H9 (cell line): ENCODE measurements around the gene GDPD2. TPM values are rescaled to one million over a fixed set of nuclear protein-coding genes. Genes with fewer than 3 reads are reported as not detected.

Source experiments
- DNase-seq: peaks from one replicate; pipeline ENCODE4 v3.0.0-alpha.2; 2017
- H2AFZ ChIP-seq: one replicate; pipeline ENCODE4 v1.6.1; 2013; ENCODE audit warnings: mild to moderate bottlenecking, low read length, control low read depth, moderate library complexity
- H2AK5ac ChIP-seq: 2 replicates; pipeline ENCODE4 v1.6.1; 2013; ENCODE audit warnings: low read length, control low read depth, mixed read lengths; ENCODE audit not compliant: insufficient read length
- H2BK120ac ChIP-seq: one replicate; pipeline ENCODE4 v1.6.1; 2013; ENCODE audit warnings: low read depth, mild to moderate bottlenecking, low read length, control low read depth, inconsistent platforms; ENCODE audit not compliant: poor library complexity, severe bottlenecking
- H2BK12ac ChIP-seq: 2 replicates; pipeline ENCODE4 v1.6.1; 2013; ENCODE audit warnings: low read length, control low read depth, mixed read lengths, low read depth; ENCODE audit not compliant: insufficient read length
- H2BK15ac ChIP-seq: 2 replicates; pipeline ENCODE4 v1.6.1; 2013; ENCODE audit warnings: low read depth, low read length, control low read depth
- H2BK20ac ChIP-seq: one replicate; pipeline ENCODE4 v1.6.1; 2013; ENCODE audit warnings: low read depth, mild to moderate bottlenecking, low read length, control low read depth, inconsistent platforms; ENCODE audit not compliant: poor library complexity, severe bottlenecking
- H2BK5ac ChIP-seq: 2 replicates; pipeline ENCODE4 v1.6.1; 2013; ENCODE audit warnings: low read length, control low read depth, mixed read lengths; ENCODE audit not compliant: insufficient read length
- H3K14ac ChIP-seq: 2 replicates; pipeline ENCODE4 v1.6.1; 2013; ENCODE audit warnings: low read length, control low read depth; ENCODE audit not compliant: insufficient read depth
- H3K18ac ChIP-seq: 2 replicates; pipeline ENCODE4 v1.6.1; 2013; ENCODE audit warnings: low read depth, mild to moderate bottlenecking, mixed read lengths, low read length, control low read depth; ENCODE audit not compliant: insufficient read length
- H3K23ac ChIP-seq: 2 replicates; pipeline ENCODE4 v1.6.1; 2013; ENCODE audit warnings: low read length, control low read depth, mixed read lengths, low read depth; ENCODE audit not compliant: insufficient read length
- H3K23me2 ChIP-seq: 2 replicates; pipeline ENCODE4 v1.6.1; 2013; ENCODE audit warnings: low read depth, mild to moderate bottlenecking, mixed read lengths, low read length, control low read depth; ENCODE audit not compliant: insufficient read length, poor library complexity, severe bottlenecking
- H3K27ac ChIP-seq: 2 replicates; pipeline ENCODE4 v1.5.1; 2013; ENCODE audit warnings: low read length, control low read depth, mixed read lengths, low read depth; ENCODE audit not compliant: insufficient read length
- H3K27me3 ChIP-seq: 2 replicates; pipeline ENCODE4 v1.6.1; 2013; ENCODE audit warnings: low read length, control low read depth, inconsistent platforms; ENCODE audit not compliant: insufficient read depth
- H3K4ac ChIP-seq: 2 replicates; pipeline ENCODE4 v1.6.1; 2013; ENCODE audit warnings: low read depth, mild to moderate bottlenecking, control low read depth, inconsistent platforms, low read length, moderate library complexity
- H3K4me1 ChIP-seq: 2 replicates; pipeline ENCODE4 v1.6.1; 2013; ENCODE audit warnings: low read length, control low read depth, inconsistent platforms; ENCODE audit not compliant: insufficient read depth
- H3K4me2 ChIP-seq: 2 replicates; pipeline ENCODE4 v1.6.1; 2013; ENCODE audit warnings: low read length, control low read depth, mixed read lengths; ENCODE audit not compliant: insufficient read length, insufficient read depth
- H3K56ac ChIP-seq: 2 replicates; pipeline ENCODE4 v1.6.1; 2013; ENCODE audit warnings: low read depth, mild to moderate bottlenecking, mixed read lengths, low read length, control low read depth; ENCODE audit not compliant: insufficient read length
- H3K79me1 ChIP-seq: 2 replicates; pipeline ENCODE4 v1.6.1; 2013; ENCODE audit warnings: low read depth, mild to moderate bottlenecking, moderate library complexity, low read length, control low read depth, inconsistent platforms; ENCODE audit not compliant: insufficient read depth, poor library complexity, severe bottlenecking
- H3K79me2 ChIP-seq: 2 replicates; pipeline ENCODE4 v1.6.1; 2013; ENCODE audit warnings: low read length, control low read depth, inconsistent platforms; ENCODE audit not compliant: insufficient read depth
- H3K9ac ChIP-seq: 2 replicates; pipeline ENCODE4 v1.6.1; 2013; ENCODE audit warnings: low read length, control low read depth, mixed read lengths; ENCODE audit not compliant: insufficient read length; ENCODE audit errors: extremely low read depth
- H3K9me3 ChIP-seq: one replicate; pipeline ENCODE4 v1.6.1; 2013; ENCODE audit warnings: low read depth, low read length, inconsistent platforms; ENCODE audit not compliant: control insufficient read depth
- H3T11ph ChIP-seq: one replicate; pipeline ENCODE4 v1.6.1; 2013; ENCODE audit warnings: mild to moderate bottlenecking, low read length, control low read depth, inconsistent platforms
- H4K20me1 ChIP-seq: one replicate; pipeline ENCODE4 v1.6.1; 2013; ENCODE audit not compliant: control insufficient read depth, insufficient read length, insufficient read depth
- H4K5ac ChIP-seq: 2 replicates; pipeline ENCODE4 v1.6.1; 2013; ENCODE audit warnings: low read depth, mild to moderate bottlenecking, mixed read lengths, low read length, control low read depth; ENCODE audit not compliant: insufficient read length
- H4K8ac ChIP-seq: replicated peaks from 2 replicates; pipeline ENCODE4 v1.6.1; 2013; ENCODE audit warnings: low read length, control low read depth, mixed read lengths, low read depth; ENCODE audit not compliant: insufficient read length
- H4K91ac ChIP-seq: 2 replicates; pipeline ENCODE4 v1.6.1; 2013; ENCODE audit warnings: low read depth, mild to moderate bottlenecking, moderate library complexity, mixed read lengths, low read length, control low read depth; ENCODE audit not compliant: insufficient read length
- H3K27ac Mint-ChIP-seq, 3 experiments: 2 replicates in 2 of 3; 3 replicates in 1 of 3; pipeline ENCODE4 v1.8.0; 2020 to 2021; ENCODE audit warnings: mixed read lengths in 3 of 3, mild to moderate bottlenecking in 1 of 3, moderate library complexity in 1 of 3
- H3K27me3 Mint-ChIP-seq: 2 replicates; pipeline ENCODE4 v1.8.0; 2021; ENCODE audit warnings: low read depth, mild to moderate bottlenecking, moderate library complexity, mixed read lengths
- H3K36me3 Mint-ChIP-seq, 3 experiments: 2 replicates in 2 of 3; 3 replicates in 1 of 3; pipeline ENCODE4 v1.8.0; 2020 to 2021; ENCODE audit warnings: low read depth in 3 of 3, mixed read lengths in 3 of 3; ENCODE audit not compliant: insufficient read depth in 1 of 3
- H3K4me1 Mint-ChIP-seq, 2 experiments: 2 replicates each; pipeline ENCODE4 v1.8.0; 2020; ENCODE audit warnings: mixed read lengths in 2 of 2
- H3K4me3 Mint-ChIP-seq, 2 experiments: 2 replicates in 1 of 2; 3 replicates in 1 of 2; pipeline ENCODE4 v1.8.0; 2020 to 2021; ENCODE audit warnings: mild to moderate bottlenecking in 2 of 2, mixed read lengths in 2 of 2, moderate library complexity in 1 of 2
- H3K9me3 Mint-ChIP-seq, 2 experiments: 2 replicates in 1 of 2; 3 replicates in 1 of 2; pipeline ENCODE4 v1.8.0; 2020; ENCODE audit warnings: mild to moderate bottlenecking in 2 of 2, mixed read lengths in 2 of 2, moderate library complexity in 1 of 2
- CTCF ChIP-seq: fragments of 200-600 bp; sonication (generic); conservative IDR thresholded peaks from 3 replicates; pipeline ENCODE4 v1.8.0; 2021; ENCODE audit warnings: antibody characterized with exemption, mild to moderate bottlenecking
- WGBS: extraction: QIAGEN DNeasy Blood & Tissue Kit; methylation state at CpG from one replicate; pipeline ENCODE4 v1.1.7; 2013; ENCODE audit warnings: missing lambda C conversion rate, low lambda C conversion rate, mixed read lengths; ENCODE audit not compliant: insufficient read length; ENCODE audit errors: extremely low coverage; 5-methylcytosine and 5-hydroxymethylcytosine counted together
- long read RNA-seq: library from polyadenylated mRNA; unstranded; transcript quantifications from one replicate; pipeline ENCODE4 v2.0.0, GENCODE V29; 2020
- total RNA-seq: library from RNA; stranded (reverse); gene quantifications from 2 replicates; pipeline ENCODE4 v1.2.1, GENCODE V29; 2021

The GDPD2 gene
- total RNA-seq: 13.9 and 14.1 TPM in 2 replicates
- long read RNA-seq, transcript GDPD2-205 (14 exons, 2,067 nt): minor isoform, 8 of 64 reads
- long read RNA-seq, transcript GDPD2-201 (16 exons, 2,169 nt): major isoform, 40 of 64 reads
- long read RNA-seq, partial matches to known transcripts: 1 of 64 reads
- long read RNA-seq, other reads (novel, unspliced or antisense): 14 of 64 reads

DNA sequence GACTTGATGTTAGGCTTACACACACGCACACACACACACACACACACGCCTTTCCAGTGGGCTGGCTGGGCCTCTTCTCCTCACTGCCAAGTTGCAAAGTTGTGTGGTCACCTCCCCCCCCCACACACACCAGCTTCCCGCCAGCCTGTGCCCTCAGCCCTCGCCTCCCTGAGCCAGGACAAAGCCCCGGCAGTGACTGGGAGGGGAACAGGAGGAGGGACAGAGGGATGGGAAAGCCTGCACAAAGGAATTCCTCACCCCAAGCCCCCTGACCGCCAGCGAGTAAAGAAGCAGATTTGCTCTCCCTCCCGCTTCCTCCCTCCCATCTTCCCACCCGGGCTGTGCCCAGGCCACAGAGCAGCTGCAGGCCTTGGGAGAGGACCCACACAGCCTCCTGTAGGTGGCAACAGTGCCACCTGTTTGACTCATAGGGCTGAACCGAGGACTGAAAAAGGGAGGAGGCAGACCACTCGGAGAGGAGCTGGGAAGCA is at the start of gene GDPD2:
GDPD2 (plus strand) TSS at position 464 of the 491 bp plus-strand sequence. CDS start 1,671 bp downstream, outside the sequence.
- H3K23me2 ChIP-seq: peaks cover 12% of the 10 kb centered on the region
- DNase-seq: peak; percentile 85
- no peaks in the 10 kb centered on the region for H3K79me2 ChIP-seq
- Mint-ChIP-seq H3K27me3 (peaks cover 2% of the 10 kb centered on the region), H3K9me3 (peaks cover 70 to 79% of the 10 kb centered on the region in 2 experiments), H3K36me3 (peaks cover 28 to 51% (median 40%) of the 10 kb centered on the region in 3 experiments), H3K4me1 (peaks cover 26 to 54% of the 10 kb centered on the region in 2 experiments), H3K27ac (peak within 1 kb of the TSS; percentile 73 to 98 (median 90)), H3K4me3 (peak within 1 kb of the TSS; percentile 72 to 86)
- H3K14ac ChIP-seq: peak within 1 kb of the TSS; percentile 67
- H3K9me3 ChIP-seq: peaks cover 36% of the 10 kb centered on the region
- H2BK15ac ChIP-seq: no peak within 1 kb of the TSS
- H4K91ac ChIP-seq: no peak within 1 kb of the TSS
- peak within 1 kb of the TSS; percentile 60 for H3K4me2 ChIP-seq
- peak within 1 kb of the TSS; percentile 21 for H3K18ac ChIP-seq
- H3T11ph ChIP-seq: no peak within 1 kb of the TSS
- no peak within 1 kb of the TSS for H2BK5ac ChIP-seq
- no peak within 1 kb of the TSS for H4K8ac ChIP-seq
- no peak within 1 kb of the TSS for H4K5ac ChIP-seq
- H2AFZ ChIP-seq: no peak within 1 kb of the TSS
- no peak within 1 kb of the TSS for H3K9ac ChIP-seq
- H3K4ac ChIP-seq: no peak within 1 kb of the TSS
- no peak within 1 kb of the TSS for H2AK5ac ChIP-seq
- WGBS: no CpG with 5 or more reads among the region's 11 CpGs
- TF ChIP-seq CTCF: peak; percentile 55; the same call in 2 of the 3 replicates
- no peak within 1 kb of the TSS for H3K56ac ChIP-seq
- H3K79me1 ChIP-seq: no peaks in the 10 kb centered on the region
- no peaks in the 10 kb centered on the region for H4K20me1 ChIP-seq
- no peak within 1 kb of the TSS for H2BK20ac ChIP-seq
- no peak within 1 kb of the TSS for H2BK120ac ChIP-seq
- no peaks in the 10 kb centered on the region; the same call in 1 of the 2 replicates for H3K4me1 ChIP-seq
- no peak within 1 kb of the TSS for H2BK12ac ChIP-seq
- H3K27ac ChIP-seq: no peak within 1 kb of the TSS
- H3K27me3 ChIP-seq: no peaks in the 10 kb centered on the region
- no peak within 1 kb of the TSS for H3K23ac ChIP-seq
